SU-DHL-6 (cell line): ENCODE results near the gene SLC7A8.

Source experiments
- H2AFZ ChIP-seq: fragments of 200-600 bp; sonication (generic); 2 replicates; pipeline ENCODE4 v1.6.1; 2014; ENCODE audit warnings: low read depth, mild to moderate bottlenecking, moderate library complexity, mixed read lengths, antibody characterized with exemption, low read length; ENCODE audit not compliant: severe bottlenecking
- H3F3A ChIP-seq: fragments of 200-600 bp; shearing (Covaris generic); 2 replicates; pipeline ENCODE4 v1.6.0; 2016; ENCODE audit warnings: antibody characterized with exemption, mild to moderate bottlenecking; ENCODE audit not compliant: insufficient read depth
- H3K27ac ChIP-seq: fragments of 200-600 bp; sonication (generic); 2 replicates; pipeline ENCODE4 v1.5.1; 2016; ENCODE audit warnings: low read depth, mild to moderate bottlenecking, low read length, moderate library complexity, mixed read lengths
- H3K27me3 ChIP-seq: fragments of 200-600 bp; sonication (generic), shearing (Covaris generic); 2 replicates; pipeline ENCODE4 v1.6.0; 2014; ENCODE audit warnings: mild to moderate bottlenecking, low read length
- H3K36me3 ChIP-seq: fragments of 200-600 bp; sonication (generic); 2 replicates; pipeline ENCODE4 v1.6.1; 2014; ENCODE audit warnings: mild to moderate bottlenecking, low read length, mixed read lengths
- H3K4me2 ChIP-seq: fragments of 300-600, 200-600 bp; shearing (Covaris generic), sonication (generic); 2 replicates; pipeline ENCODE4 v1.6.0; 2014; ENCODE audit warnings: low read length, low read depth, mild to moderate bottlenecking; ENCODE audit not compliant: poor library complexity, severe bottlenecking
- H3K4me3 ChIP-seq: fragments of 200-600 bp; sonication (generic); 2 replicates; pipeline ENCODE4 v1.5.1; 2014; ENCODE audit warnings: antibody characterized with exemption, low read length, mild to moderate bottlenecking, mixed read lengths; ENCODE audit not compliant: insufficient read depth, poor library complexity, severe bottlenecking
- H3K79me2 ChIP-seq: fragments of 200-600 bp; sonication (generic); 2 replicates; pipeline ENCODE4 v1.6.1; 2014; ENCODE audit warnings: mild to moderate bottlenecking, low read length, moderate library complexity; ENCODE audit not compliant: insufficient read depth
- H3K9ac ChIP-seq: fragments of 200-600 bp; sonication (generic); 2 replicates; pipeline ENCODE4 v1.7.0; 2014; ENCODE audit warnings: mild to moderate bottlenecking, low read length
- H3K9me2 ChIP-seq: fragments of 200-600 bp; sonication (generic); replicated peaks from 2 replicates; pipeline ENCODE4 v1.6.1; 2014; ENCODE audit warnings: low read length; ENCODE audit not compliant: insufficient read depth
- H3K9me3 ChIP-seq: fragments of 200-600 bp; sonication (generic); 2 replicates; pipeline ENCODE4 v1.6.1; 2014; ENCODE audit warnings: low read length, mixed read lengths; ENCODE audit not compliant: insufficient read depth
- H4K20me1 ChIP-seq: fragments of 200-600 bp; sonication (generic); 2 replicates; pipeline ENCODE4 v1.6.1; 2014; ENCODE audit warnings: low read depth, mild to moderate bottlenecking, antibody characterized with exemption, low read length, moderate library complexity, mixed read lengths
- CTCF ChIP-seq: fragments of 200-600 bp; sonication (generic); IDR thresholded peaks from one replicate; pipeline ENCODE4 v1.5.1; 2017; ENCODE audit warnings: antibody characterized with exemption, mild to moderate bottlenecking, low read length, moderate library complexity; ENCODE audit not compliant: insufficient read depth, poor library complexity, severe bottlenecking
- EZH2phosphoT487 ChIP-seq: fragments of 200-600 bp; sonication (generic), shearing (Covaris generic); conservative IDR thresholded peaks from 2 replicates; pipeline ENCODE4 v1.6.1; 2018; ENCODE audit warnings: mild to moderate bottlenecking, antibody characterized with exemption, low read length, moderate library complexity, mixed read lengths

The SLC7A8 gene

GRCh38 chr14:23177181-23177580 lies 6.3 kb downstream of the SLC7A8 start:
- Histone ChIP-seq H3K36me3 (no peaks in the 10 kb centered on the region), H3K79me2 (no peaks in the 10 kb centered on the region), H3K9ac (no peak overlapping the region), H4K20me1 (no peaks in the 10 kb centered on the region), H3K9me2 (no peaks in the 10 kb centered on the region), H3K9me3 (no peaks in the 10 kb centered on the region), H3K27me3 (peaks cover 3% of the 10 kb centered on the region; the same call in 1 of the 2 replicates), H2AFZ (no peak overlapping the region), H3K27ac (no peak overlapping the region), H3K4me3 (no peak overlapping the region), H3F3A (no peaks in the 10 kb centered on the region), H3K4me2 (no peak overlapping the region)
- TF ChIP-seq EZH2phosphoT487: no peak
- TF ChIP-seq CTCF: no peak

DNA sequence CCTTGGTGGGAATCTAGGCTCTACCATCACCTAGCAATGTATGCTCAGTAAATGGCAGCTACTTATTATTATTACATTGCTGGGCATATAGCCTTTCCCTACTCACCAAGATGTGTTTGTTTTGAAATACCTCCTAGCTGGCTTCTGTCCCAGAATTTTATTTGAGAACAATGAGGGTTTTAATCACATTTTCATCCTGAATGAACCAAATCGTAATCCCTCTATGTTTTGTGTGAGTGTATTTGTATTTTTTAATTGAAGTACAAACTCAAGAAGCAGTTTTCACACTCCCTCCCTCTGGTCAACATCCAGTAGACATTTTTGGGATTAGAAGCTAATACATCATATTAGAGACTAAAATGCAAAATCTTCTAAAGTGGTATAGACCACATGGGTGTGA lies 7.6 kb downstream of the SLC7A8 start:
- Histone ChIP-seq H3K27ac (no peak overlapping the region), H3K9ac (no peak overlapping the region), H2AFZ (no peak overlapping the region), H3K9me2 (no peaks in the 10 kb centered on the region), H3K79me2 (no peaks in the 10 kb centered on the region), H3K9me3 (no peaks in the 10 kb centered on the region), H4K20me1 (no peaks in the 10 kb centered on the region), H3F3A (no peaks in the 10 kb centered on the region), H3K4me3 (no peak overlapping the region), H3K27me3 (no peaks in the 10 kb centered on the region), H3K36me3 (no peaks in the 10 kb centered on the region), H3K4me2 (no peak overlapping the region)
- no peak for TF ChIP-seq CTCF
- TF ChIP-seq EZH2phosphoT487: no peak

GRCh38 chr14:23174296-23175184 lies 8.9 kb downstream of the SLC7A8 start:
- H3K36me3 ChIP-seq: no peaks in the 10 kb centered on the region
- H3K9ac ChIP-seq: no peak overlapping the region
- TF ChIP-seq CTCF: no peak
- TF ChIP-seq EZH2phosphoT487: no peak
- no peaks in the 10 kb centered on the region for H3K9me3 ChIP-seq
- H3K79me2 ChIP-seq: no peaks in the 10 kb centered on the region
- H3K27me3 ChIP-seq: no peaks in the 10 kb centered on the region
- no peak overlapping the region for H2AFZ ChIP-seq
- no peak overlapping the region for H3K27ac ChIP-seq
- H3K9me2 ChIP-seq: no peaks in the 10 kb centered on the region
- H4K20me1 ChIP-seq: no peaks in the 10 kb centered on the region
- no peaks in the 10 kb centered on the region for H3F3A ChIP-seq
- no peak overlapping the region for H3K4me3 ChIP-seq
- no peak overlapping the region for H3K4me2 ChIP-seq
